ENCODE results near the gene TBC1D5.

Gene TBC1D5

DNA sequence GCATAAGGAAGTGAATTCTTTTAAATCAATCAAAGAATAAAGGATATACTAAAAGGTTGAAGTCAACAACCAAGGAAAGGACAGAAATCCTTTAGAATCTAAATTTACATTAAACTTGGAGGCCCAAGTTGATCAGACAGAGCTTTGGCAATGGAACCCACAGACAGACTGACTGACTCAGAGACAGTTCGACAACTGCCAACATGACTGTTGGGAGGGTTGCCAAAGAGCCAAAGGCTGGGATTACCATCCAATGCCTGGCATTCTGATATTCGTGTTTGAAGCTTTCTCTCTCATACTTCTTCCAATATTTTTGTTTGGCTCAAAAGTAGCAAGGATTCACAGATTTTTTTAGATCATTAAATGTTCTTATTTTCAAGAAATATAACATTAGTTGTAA lies 451.5 kb downstream of the TBC1D5 start:
- no peak for DNase-seq (ENCODE audit: low read depth)

- DNase-seq (ENCODE audit: low read depth): no peak
These were observed 453.5 kb downstream of the TBC1D5 start for GRCh38 chr3:17288839-17289399.

DNA sequence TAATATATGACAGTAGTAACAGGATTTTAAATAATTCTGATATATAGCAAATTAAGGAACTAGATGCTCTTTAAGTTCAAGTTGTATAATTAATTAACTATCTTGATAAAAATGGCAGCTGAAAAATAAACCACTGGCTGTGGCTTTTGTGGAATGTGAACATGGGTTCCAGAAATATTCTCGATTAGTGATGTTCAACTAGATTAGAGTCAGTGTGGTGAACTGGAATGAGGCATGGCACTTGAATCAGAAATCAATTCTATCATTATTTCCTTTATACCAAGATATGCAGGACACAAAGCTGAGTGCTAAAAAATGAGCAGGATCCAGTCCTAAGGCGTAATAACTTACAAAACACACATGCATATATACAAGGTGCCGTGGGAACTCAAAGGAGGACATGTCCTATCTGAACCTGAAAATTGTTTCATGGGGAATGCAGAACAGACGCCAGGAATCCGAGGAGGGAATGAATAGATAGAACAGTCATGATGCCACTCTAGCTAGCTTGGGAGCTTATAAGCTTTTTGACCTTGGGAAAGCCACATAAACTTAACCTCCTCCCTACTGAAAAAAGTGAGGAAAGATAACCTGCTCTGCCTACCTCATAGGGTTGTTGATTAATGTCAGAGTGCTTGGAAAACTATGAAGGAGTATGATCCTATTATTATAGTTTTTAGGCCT lies 455.3 kb downstream of the TBC1D5 start:
- no peak for DNase-seq (ENCODE audit: low read depth)

DNA sequence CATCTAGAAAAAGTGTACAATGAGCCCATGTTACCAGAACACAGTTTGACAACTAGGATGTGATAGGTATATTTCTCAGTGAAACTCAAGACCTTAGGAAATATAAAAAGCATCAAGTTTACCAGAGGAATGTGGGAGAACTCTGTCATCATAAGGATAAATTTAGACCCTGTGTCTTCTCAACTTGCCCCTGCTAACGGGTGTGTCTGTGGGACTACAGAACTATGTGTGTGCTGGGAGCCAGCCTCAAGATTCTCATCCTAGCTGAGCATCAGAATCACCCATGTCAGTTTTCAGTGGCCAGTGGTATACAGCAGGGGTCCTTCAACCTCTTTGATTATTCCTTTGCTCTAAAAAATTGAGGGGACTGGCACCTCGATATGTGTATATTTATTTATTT lies 464.4 kb downstream of the TBC1D5 start:
- no peak for DNase-seq (ENCODE audit: low read depth)

- no peak for DNase-seq (ENCODE audit: low read depth)
These were observed 475.6 kb downstream of the TBC1D5 start for GRCh38 chr3:17266846-17267245.

GRCh38 chr3:17261627-17262369 lies 480.6 kb downstream of the TBC1D5 start:
- no peak for DNase-seq (ENCODE audit: low read depth)

- no peak for DNase-seq (ENCODE audit: low read depth)
These were observed 482.2 kb downstream of the TBC1D5 start for GRCh38 chr3:17260257-17260656.

- no peak for DNase-seq (ENCODE audit: low read depth)
These were observed 482.7 kb downstream of the TBC1D5 start for GRCh38 chr3:17259685-17260084.

GRCh38 chr3:17258823-17259436 lies 483.5 kb downstream of the TBC1D5 start:
- DNase-seq (ENCODE audit: low read depth): no peak

DNA sequence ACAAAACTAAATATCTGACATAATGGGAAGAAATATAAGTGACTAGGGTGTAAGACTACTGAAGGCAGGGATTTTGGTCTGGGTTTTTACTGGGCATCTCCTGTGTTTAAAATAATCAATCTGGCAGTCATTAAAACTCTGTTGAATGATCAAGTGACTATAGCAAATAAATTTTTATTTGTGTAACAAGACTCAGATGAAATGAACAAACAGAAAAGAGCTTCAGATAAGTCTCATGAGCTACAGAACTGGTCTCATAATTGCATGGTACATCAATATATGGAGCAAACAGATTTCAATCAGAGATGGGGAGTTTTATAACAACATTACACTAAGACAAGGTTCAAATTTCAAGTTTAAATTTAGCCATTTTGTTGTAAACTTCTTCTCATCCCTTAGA lies 485.2 kb downstream of the TBC1D5 start:
- DNase-seq (ENCODE audit: low read depth): no peak

- no peak for DNase-seq (ENCODE audit: low read depth)
These were observed 498.8 kb downstream of the TBC1D5 start for GRCh38 chr3:17243621-17244020.

GRCh38 chr3:17239417-17239816 lies 503.0 kb downstream of the TBC1D5 start:
- no peak for DNase-seq (ENCODE audit: low read depth)

- no peak for DNase-seq (ENCODE audit: low read depth)
These were observed 504.4 kb downstream of the TBC1D5 start for GRCh38 chr3:17238023-17238422.

- no peak for DNase-seq (ENCODE audit: low read depth)
These were observed 507.1 kb downstream of the TBC1D5 start for GRCh38 chr3:17235310-17235709.

GRCh38 chr3:17234382-17234781 lies 508.0 kb downstream of the TBC1D5 start:
- no peak for DNase-seq (ENCODE audit: low read depth)

DNA sequence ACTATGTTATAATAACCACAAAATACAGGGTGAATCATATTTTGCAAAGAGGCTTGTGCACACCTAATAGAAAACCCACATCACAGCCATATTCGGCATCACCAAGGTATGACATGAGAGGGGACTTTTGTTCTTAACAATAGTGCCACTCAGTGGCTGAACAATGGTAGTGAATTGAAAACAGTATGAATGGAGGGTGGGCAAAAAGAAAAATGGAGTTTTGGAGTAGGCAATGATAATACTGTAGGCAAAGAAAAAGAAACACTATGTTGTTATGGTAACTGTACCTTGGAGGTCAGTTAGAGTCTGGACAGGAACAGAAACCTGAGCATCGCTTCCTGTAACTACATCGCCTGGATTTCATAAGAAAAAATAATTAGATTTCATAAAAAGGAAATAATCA lies 509.0 kb downstream of the TBC1D5 start:
- peak; percentile 12 for DNase-seq (ENCODE audit: low read depth)

DNA sequence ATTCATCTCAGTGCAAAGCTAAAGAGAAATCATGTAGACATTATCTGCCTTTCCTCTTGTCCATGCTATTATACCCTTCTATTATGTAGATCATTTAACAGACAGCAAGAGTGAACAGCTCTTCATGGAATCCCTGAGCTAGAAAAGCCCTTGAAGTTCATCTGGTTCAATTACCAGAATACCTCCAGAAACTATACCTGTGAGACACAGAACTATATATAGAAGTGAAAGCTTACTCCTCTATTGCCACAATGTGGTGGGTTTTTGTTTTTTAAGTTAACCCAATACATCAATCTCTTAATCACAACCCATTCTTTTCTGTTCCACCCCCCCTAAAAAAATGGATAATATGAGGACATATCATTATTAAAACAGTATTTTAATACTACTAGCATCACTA lies 510.0 kb downstream of the TBC1D5 start:
- no peak for DNase-seq (ENCODE audit: low read depth)

- no peak for DNase-seq (ENCODE audit: low read depth)
These were observed 510.7 kb downstream of the TBC1D5 start for GRCh38 chr3:17231537-17232261.

- DNase-seq (ENCODE audit: low read depth): no peak
These were observed 515.0 kb downstream of the TBC1D5 start for GRCh38 chr3:17227472-17227871.

DNA sequence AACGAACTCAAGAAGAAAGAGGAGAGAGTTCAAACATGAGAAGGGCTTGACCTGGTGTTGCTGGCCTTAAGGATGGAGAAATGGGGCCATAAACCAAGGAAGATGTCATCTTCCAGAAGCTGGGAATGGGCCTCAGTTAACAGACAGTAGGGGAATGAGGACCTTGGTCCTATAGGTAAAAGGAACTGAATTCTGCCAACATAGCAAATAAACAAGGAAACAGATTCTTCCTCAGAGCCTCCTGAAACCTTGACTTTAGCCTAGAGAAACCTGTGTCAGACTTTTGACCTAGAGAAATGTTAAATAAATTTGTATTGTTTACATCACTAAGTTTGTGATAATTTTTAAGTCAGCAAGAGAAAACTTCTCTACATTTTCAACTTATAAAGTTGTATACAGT lies 520.9 kb downstream of the TBC1D5 start:
- DNase-seq (ENCODE audit: low read depth): no peak

DNA sequence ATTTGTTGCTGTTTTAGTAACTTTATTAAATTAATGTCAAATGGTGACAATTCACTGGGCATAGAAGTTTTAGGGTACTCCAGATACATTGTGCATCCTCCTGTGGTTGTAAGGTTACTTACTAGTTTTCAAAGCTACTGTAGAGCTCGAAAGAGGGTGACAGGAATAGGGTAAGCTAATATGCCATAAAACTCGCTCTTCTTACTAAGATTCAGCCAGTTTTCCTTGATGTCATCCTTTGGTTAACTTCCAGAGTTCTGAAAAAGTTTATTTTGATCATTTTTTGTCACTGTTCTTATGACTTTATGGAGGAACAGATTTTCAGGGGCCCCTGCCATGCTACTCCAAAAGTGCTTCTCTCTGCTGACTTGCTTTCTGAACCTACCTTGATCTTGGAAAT lies 522.8 kb downstream of the TBC1D5 start:
- no peak for DNase-seq (ENCODE audit: low read depth)

DNA sequence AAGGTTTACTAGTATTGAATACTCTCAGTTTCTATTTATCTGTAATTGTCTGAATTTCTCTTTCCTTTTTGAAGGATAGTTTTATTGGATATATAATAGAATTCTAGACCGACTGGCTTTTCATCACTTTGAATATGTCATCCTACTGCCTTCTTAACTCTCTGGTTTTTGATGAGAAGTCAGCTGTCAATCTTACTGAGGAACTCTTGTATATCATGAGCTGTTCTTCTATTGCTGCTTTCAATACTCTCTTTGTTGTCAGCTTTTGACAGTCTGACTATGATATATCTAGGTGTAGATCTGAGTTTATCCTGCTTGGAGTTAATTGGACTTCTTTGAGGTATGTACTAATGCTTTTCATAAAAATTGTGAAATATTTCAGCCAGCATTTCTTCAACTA lies 523.8 kb downstream of the TBC1D5 start:
- DNase-seq (ENCODE audit: low read depth): no peak
